ENCODE data around the gene VPS33B.

GRCh38 chr15:91022075-91022831, at the start of gene VPS33B:
- TF ChIP-seq, protein P1, sequence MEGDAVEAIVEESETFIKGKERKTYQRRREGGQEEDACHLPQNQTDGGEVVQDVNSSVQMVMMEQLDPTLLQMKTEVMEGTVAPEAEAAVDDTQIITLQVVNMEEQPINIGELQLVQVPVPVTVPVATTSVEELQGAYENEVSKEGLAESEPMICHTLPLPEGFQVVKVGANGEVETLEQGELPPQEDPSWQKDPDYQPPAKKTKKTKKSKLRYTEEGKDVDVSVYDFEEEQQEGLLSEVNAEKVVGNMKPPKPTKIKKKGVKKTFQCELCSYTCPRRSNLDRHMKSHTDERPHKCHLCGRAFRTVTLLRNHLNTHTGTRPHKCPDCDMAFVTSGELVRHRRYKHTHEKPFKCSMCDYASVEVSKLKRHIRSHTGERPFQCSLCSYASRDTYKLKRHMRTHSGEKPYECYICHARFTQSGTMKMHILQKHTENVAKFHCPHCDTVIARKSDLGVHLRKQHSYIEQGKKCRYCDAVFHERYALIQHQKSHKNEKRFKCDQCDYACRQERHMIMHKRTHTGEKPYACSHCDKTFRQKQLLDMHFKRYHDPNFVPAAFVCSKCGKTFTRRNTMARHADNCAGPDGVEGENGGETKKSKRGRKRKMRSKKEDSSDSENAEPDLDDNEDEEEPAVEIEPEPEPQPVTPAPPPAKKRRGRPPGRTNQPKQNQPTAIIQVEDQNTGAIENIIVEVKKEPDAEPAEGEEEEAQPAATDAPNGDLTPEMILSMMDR (IDR thresholded peaks at IDR 0.05): no peak
- TF ChIP-seq POLR2A (IDR thresholded peaks at IDR 0.05): no peak
